GM23338 (cell line): ENCODE results near the gene CD226. TPM values are rescaled to one million over a fixed set of nuclear protein-coding genes. Genes with fewer than 3 reads are reported as not detected.

Experiments used
- ATAC-seq: fragments of 200-7000 bp; cut with Tn5 transposase; 3 replicates; pipeline ENCODE4 v1.9.1; 2020
- DNase-seq: peaks from one replicate; pipeline ENCODE4 v3.0.0-alpha.2; 2015; ENCODE audit warnings: low spot score
- H2AFZ ChIP-seq: fragments of 200-600 bp; sonication (generic); 2 replicates; pipeline ENCODE4 v1.8.0; 2016; ENCODE audit warnings: antibody characterized with exemption, mild to moderate bottlenecking, moderate library complexity
- H3F3A ChIP-seq: fragments of 200-600 bp; sonication (generic); replicated peaks from 2 replicates; pipeline ENCODE4 v1.8.0; 2017; ENCODE audit warnings: antibody characterized with exemption, mixed run types, low read depth
- H3K27ac ChIP-seq: fragments of 200-600 bp; sonication (generic); 2 replicates; pipeline ENCODE4 v1.6.1; 2016; ENCODE audit warnings: low read depth
- H3K27me3 ChIP-seq: fragments of 200-600 bp; sonication (generic); 2 replicates; pipeline ENCODE4 v1.8.0; 2016; ENCODE audit warnings: mild to moderate bottlenecking, mixed run types, moderate library complexity; ENCODE audit not compliant: insufficient read depth
- H3K36me3 ChIP-seq: fragments of 200-600 bp; sonication (generic); 2 replicates; pipeline ENCODE4 v1.8.0; 2016; ENCODE audit warnings: mild to moderate bottlenecking; ENCODE audit not compliant: insufficient read depth
- H3K4me1 ChIP-seq: fragments of 200-600 bp; sonication (generic); 2 replicates; pipeline ENCODE4 v1.8.0; 2016; ENCODE audit warnings: mild to moderate bottlenecking, moderate library complexity; ENCODE audit not compliant: insufficient read depth
- H3K4me2 ChIP-seq: fragments of 200-600 bp; sonication (generic); 2 replicates; pipeline ENCODE4 v1.7.1; 2017; ENCODE audit warnings: mixed run types
- H3K4me3 ChIP-seq: fragments of 200-600 bp; sonication (generic); 2 replicates; pipeline ENCODE4 v1.6.1; 2016; ENCODE audit warnings: mixed run types
- H3K79me2 ChIP-seq: fragments of 200-600 bp; sonication (generic); replicated peaks from 2 replicates; pipeline ENCODE4 v1.8.0; 2017; ENCODE audit warnings: mild to moderate bottlenecking; ENCODE audit not compliant: insufficient read depth
- H3K9me2 ChIP-seq: fragments of 200-600 bp; sonication (generic); 2 replicates; pipeline ENCODE4 v1.8.0; 2017; ENCODE audit not compliant: insufficient read depth
- H4K20me1 ChIP-seq: fragments of 200-600 bp; sonication (generic); replicated peaks from 2 replicates; pipeline ENCODE4 v1.8.0; 2017; ENCODE audit warnings: mild to moderate bottlenecking; ENCODE audit not compliant: insufficient read depth
- H3K27ac Mint-ChIP-seq: 2 replicates; pipeline ENCODE4 v1.8.0; 2020; ENCODE audit warnings: inconsistent platforms, mild to moderate bottlenecking, moderate library complexity, mixed read lengths
- H3K27me3 Mint-ChIP-seq: 3 replicates; pipeline ENCODE4 v1.8.0; 2022; ENCODE audit warnings: low read depth, mild to moderate bottlenecking, moderate library complexity, mixed read lengths, inconsistent platforms; ENCODE audit not compliant: insufficient read depth, poor library complexity
- H3K36me3 Mint-ChIP-seq: 3 replicates; pipeline ENCODE4 v1.8.0; 2021; ENCODE audit warnings: low read depth, mild to moderate bottlenecking, inconsistent platforms, moderate library complexity, mixed read lengths
- H3K4me1 Mint-ChIP-seq: 3 replicates; pipeline ENCODE4 v1.8.0; 2020; ENCODE audit warnings: mild to moderate bottlenecking, inconsistent platforms, mixed read lengths
- H3K4me3 Mint-ChIP-seq: 3 replicates; pipeline ENCODE4 v1.8.0; 2021; ENCODE audit warnings: moderate library complexity, mild to moderate bottlenecking, inconsistent platforms, mixed read lengths
- H3K9me3 Mint-ChIP-seq: 3 replicates; pipeline ENCODE4 v1.8.0; 2020; ENCODE audit warnings: moderate library complexity, mild to moderate bottlenecking, inconsistent platforms, mixed read lengths
- CREB1 ChIP-seq: fragments of 250-450 bp; sonication (Bioruptor Pico); IDR thresholded peaks from 2 replicates; pipeline ENCODE4 v1.5.0; 2020; ENCODE audit warnings: low read depth, mild to moderate bottlenecking, moderate library complexity
- EZH2 ChIP-seq: fragments of 200-600 bp; sonication (generic); IDR thresholded peaks from one replicate; pipeline ENCODE4 v1.8.0; 2017; ENCODE audit warnings: antibody characterized with exemption, mild to moderate bottlenecking, low read depth; ENCODE audit not compliant: unreplicated experiment
- EZH2phosphoT487 ChIP-seq: fragments of 200-600 bp; sonication (generic); IDR thresholded peaks from one replicate; pipeline ENCODE4 v1.8.1; 2018; ENCODE audit warnings: antibody characterized with exemption; ENCODE audit not compliant: unreplicated experiment
- JUNB ChIP-seq: IDR thresholded peaks from one replicate; pipeline ENCODE4 v1.6.1; 2016; ENCODE audit warnings: antibody characterized with exemption; ENCODE audit not compliant: unreplicated experiment
- NANOG ChIP-seq: IDR thresholded peaks from 2 replicates; pipeline ENCODE4 v1.6.1; 2016; ENCODE audit warnings: antibody characterized with exemption, borderline replicate concordance
- POLR2AphosphoS5 ChIP-seq: IDR thresholded peaks from 2 replicates; pipeline ENCODE4 v1.6.1; 2016; ENCODE audit warnings: antibody characterized with exemption, low read depth
- REST ChIP-seq: IDR thresholded peaks from one replicate; pipeline ENCODE4 v1.6.1; 2018; ENCODE audit warnings: antibody characterized with exemption; ENCODE audit not compliant: unreplicated experiment
- STAT1 ChIP-seq: IDR thresholded peaks from one replicate; pipeline ENCODE4 v1.6.1; 2016; ENCODE audit warnings: antibody characterized with exemption; ENCODE audit not compliant: unreplicated experiment
- ZNF114 ChIP-seq: fragments of 250-450 bp; sonication (Bioruptor Pico); IDR thresholded peaks from 2 replicates; pipeline ENCODE4 v1.5.0; 2020; ENCODE audit warnings: mild to moderate bottlenecking, moderate library complexity
- ZNF331 ChIP-seq: fragments of 250-450 bp; sonication (Bioruptor Pico); IDR thresholded peaks from 2 replicates; pipeline ENCODE4 v1.5.0; 2020; ENCODE audit warnings: low read depth, mild to moderate bottlenecking, moderate library complexity
- ZNF462 ChIP-seq: fragments of 250-450 bp; sonication (Bioruptor Pico); IDR thresholded peaks from 2 replicates; pipeline ENCODE4 v1.5.0; 2020; ENCODE audit warnings: mild to moderate bottlenecking, moderate library complexity
- polyA plus RNA-seq: library from polyadenylated mRNA; unstranded; fragments of >200 nt; fragmentation: Nextera tagmentation; extraction: Ambion mirVana; gene quantifications from 2 replicates; pipeline ENCODE4 v1.2.1, GENCODE V29; 2016
- total RNA-seq: library from RNA; depleted of rRNA; stranded (reverse); fragments of >200 nt; shearing (Covaris generic); gene quantifications from 2 replicates; pipeline ENCODE4 v1.2.3, GENCODE V29; 2014
- TF ChIP-seq, protein P1 (sequence below), 2 experiments: fragments of 200-600 bp in 1 of 2; sonication (generic) in 1 of 2; conservative IDR thresholded peaks; 2 replicates each; pipeline versions ENCODE4 v1.5.1 to v1.6.1; 2016 to 2017; ENCODE audit warnings: antibody characterized with exemption in 2 of 2, low read depth in 2 of 2, mild to moderate bottlenecking in 2 of 2, moderate library complexity in 1 of 2
- TF ChIP-seq, protein P2 (sequence below): IDR thresholded peaks from 2 replicates; pipeline ENCODE4 v1.6.1; 2016; ENCODE audit warnings: antibody characterized with exemption

CD226 gene
- total and polyA plus RNA-seq, 2 experiments from 2014 or later, result not detected

DNA sequence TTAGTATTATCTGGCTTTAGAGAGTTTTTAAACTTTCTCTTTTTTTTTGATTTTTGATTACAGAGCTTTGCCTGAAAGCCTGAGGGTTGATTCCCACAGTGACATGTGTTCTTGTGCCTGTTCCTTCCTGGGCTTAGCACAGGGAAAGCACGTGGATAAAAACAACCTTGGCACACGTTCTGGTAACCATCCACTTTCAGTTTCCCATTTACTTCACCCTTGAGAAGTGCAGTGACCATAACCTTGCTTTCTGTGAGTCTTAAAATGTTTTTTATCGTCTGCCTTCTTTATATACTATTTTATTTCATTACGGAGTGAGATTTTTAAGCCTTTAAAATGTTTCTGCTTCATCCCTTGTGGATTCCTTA, 11.5 kb downstream of the CD226 start:
- no peaks in the 10 kb centered on the region for H3K4me1 ChIP-seq
- Mint-ChIP-seq H3K27me3 (no peaks in the 10 kb centered on the region), H3K36me3 (peaks cover 5% of the 10 kb centered on the region; the same call in 2 of the 3 replicates), H3K4me3 (no peak overlapping the region), H3K4me1 (peaks cover 5% of the 10 kb centered on the region; the same call in 2 of the 3 replicates), H3K27ac (no peak overlapping the region), H3K9me3 (peaks cover 2% of the 10 kb centered on the region; the same call in 1 of the 3 replicates)
- no peaks in the 10 kb centered on the region for H4K20me1 ChIP-seq
- H3K4me3 ChIP-seq, result no peak overlapping the region
- no peaks in the 10 kb centered on the region for H3F3A ChIP-seq
- H3K9me2 ChIP-seq, result peaks cover 17% of the 10 kb centered on the region; the same call in 1 of the 2 replicates
- H3K36me3 ChIP-seq, result no peaks in the 10 kb centered on the region
- no peak overlapping the region for H3K27ac ChIP-seq
- H3K27me3 ChIP-seq, result no peaks in the 10 kb centered on the region
- H3K79me2 ChIP-seq, result no peaks in the 10 kb centered on the region
- TF ChIP-seq ZNF462 (no peak), EZH2 (no peak), ZNF114 (CRISPR knock-in tag) (no peak), ZNF331 (CRISPR knock-in tag) (no peak), STAT1 (no peak), POLR2AphosphoS5 (no peak), NANOG (no peak), JUNB (no peak), EZH2phosphoT487 (no peak), CREB1 (CRISPR knock-in tag) (no peak), REST (no peak)
- TF ChIP-seq, protein P1, sequence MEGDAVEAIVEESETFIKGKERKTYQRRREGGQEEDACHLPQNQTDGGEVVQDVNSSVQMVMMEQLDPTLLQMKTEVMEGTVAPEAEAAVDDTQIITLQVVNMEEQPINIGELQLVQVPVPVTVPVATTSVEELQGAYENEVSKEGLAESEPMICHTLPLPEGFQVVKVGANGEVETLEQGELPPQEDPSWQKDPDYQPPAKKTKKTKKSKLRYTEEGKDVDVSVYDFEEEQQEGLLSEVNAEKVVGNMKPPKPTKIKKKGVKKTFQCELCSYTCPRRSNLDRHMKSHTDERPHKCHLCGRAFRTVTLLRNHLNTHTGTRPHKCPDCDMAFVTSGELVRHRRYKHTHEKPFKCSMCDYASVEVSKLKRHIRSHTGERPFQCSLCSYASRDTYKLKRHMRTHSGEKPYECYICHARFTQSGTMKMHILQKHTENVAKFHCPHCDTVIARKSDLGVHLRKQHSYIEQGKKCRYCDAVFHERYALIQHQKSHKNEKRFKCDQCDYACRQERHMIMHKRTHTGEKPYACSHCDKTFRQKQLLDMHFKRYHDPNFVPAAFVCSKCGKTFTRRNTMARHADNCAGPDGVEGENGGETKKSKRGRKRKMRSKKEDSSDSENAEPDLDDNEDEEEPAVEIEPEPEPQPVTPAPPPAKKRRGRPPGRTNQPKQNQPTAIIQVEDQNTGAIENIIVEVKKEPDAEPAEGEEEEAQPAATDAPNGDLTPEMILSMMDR (conservative IDR thresholded peaks at IDR 0.05; ENCODE audit: low read depth in 2 of 2), result no peak
- TF ChIP-seq, protein P2, sequence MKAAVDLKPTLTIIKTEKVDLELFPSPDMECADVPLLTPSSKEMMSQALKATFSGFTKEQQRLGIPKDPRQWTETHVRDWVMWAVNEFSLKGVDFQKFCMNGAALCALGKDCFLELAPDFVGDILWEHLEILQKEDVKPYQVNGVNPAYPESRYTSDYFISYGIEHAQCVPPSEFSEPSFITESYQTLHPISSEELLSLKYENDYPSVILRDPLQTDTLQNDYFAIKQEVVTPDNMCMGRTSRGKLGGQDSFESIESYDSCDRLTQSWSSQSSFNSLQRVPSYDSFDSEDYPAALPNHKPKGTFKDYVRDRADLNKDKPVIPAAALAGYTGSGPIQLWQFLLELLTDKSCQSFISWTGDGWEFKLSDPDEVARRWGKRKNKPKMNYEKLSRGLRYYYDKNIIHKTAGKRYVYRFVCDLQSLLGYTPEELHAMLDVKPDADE, result no peak
- no peak for ATAC-seq
- DNase-seq, result no peak
- H2AFZ ChIP-seq, result no peak overlapping the region
- no peak overlapping the region for H3K4me2 ChIP-seq
